ENCODE measurements around the gene TRAK1.
A peak's percentile ranks its signal among the peaks of the same experiment; 100 is the strongest.

The TRAK1 gene

GRCh38 chr3:42068303-42069088 is 22.7 kb upstream of the TRAK1 start:
- no peak for DNase-seq

GRCh38 chr3:42070089-42070488 is 21.1 kb upstream of the TRAK1 start:
- DNase-seq, result no peak

- DNase-seq, result no peak
Measured at GRCh38 chr3:42070524-42070923, 20.6 kb upstream of the TRAK1 start.

- DNase-seq, result peak; percentile 94
Measured at GRCh38 chr3:42071904-42072812, 19.0 kb upstream of the TRAK1 start.

- DNase-seq, result no peak
Measured at GRCh38 chr3:42072831-42073301, 18.3 kb upstream of the TRAK1 start.

GRCh38 chr3:42077785-42078184 is 13.4 kb upstream of the TRAK1 start:
- no peak for DNase-seq

- no peak for DNase-seq
Measured at GRCh38 chr3:42078677-42079076, 12.5 kb upstream of the TRAK1 start.

GRCh38 chr3:42079701-42080452 is 11.3 kb upstream of the TRAK1 start:
- DNase-seq, result no peak

GRCh38 chr3:42080453-42080872 is 10.7 kb upstream of the TRAK1 start:
- DNase-seq, result no peak

- no peak for DNase-seq
Measured at GRCh38 chr3:42081838-42082473, 9.2 kb upstream of the TRAK1 start.

GRCh38 chr3:42084586-42084985 is 6.6 kb upstream of the TRAK1 start:
- no peak for DNase-seq

GRCh38 chr3:42085641-42086376 is 5.3 kb upstream of the TRAK1 start:
- no peak for DNase-seq

- DNase-seq, result no peak
Measured at GRCh38 chr3:42088803-42089530, 2.2 kb upstream of the TRAK1 start.

GRCh38 chr3:42092006-42092405 is 849 bp downstream of the TRAK1 start:
- peak; percentile 56 for DNase-seq

- no peak for DNase-seq
Measured at GRCh38 chr3:42094128-42094527, 3.0 kb downstream of the TRAK1 start.

- DNase-seq, result no peak
Measured at GRCh38 chr3:42094691-42095391, 3.7 kb downstream of the TRAK1 start.

GRCh38 chr3:42095540-42095939 is 4.4 kb downstream of the TRAK1 start:
- DNase-seq, result no peak

GRCh38 chr3:42096796-42097565 is 5.8 kb downstream of the TRAK1 start:
- DNase-seq, result no peak

GRCh38 chr3:42097566-42097946 is 6.4 kb downstream of the TRAK1 start:
- DNase-seq, result no peak

GRCh38 chr3:42098171-42098570 is 7.0 kb downstream of the TRAK1 start:
- no peak for DNase-seq

Measured in MV-4-11 (cell line).